HepG2 (cell line): ENCODE measurements around the gene SLCO2A1. TPM values are rescaled to one million over a fixed set of nuclear protein-coding genes. Genes with fewer than 3 reads are reported as not detected.
A peak's percentile ranks its signal among the peaks of the same experiment; 100 is the strongest.

Source experiments
- CHCHD3 ChIP-seq: sonication (generic); formaldehyde crosslinking; IDR thresholded peaks from 2 replicates; pipeline ENCODE4 v1.8.0; 2022; ENCODE audit warnings: mild to moderate bottlenecking, missing genetic modification reagents, moderate library complexity
- EP300 ChIP-seq, 3 experiments: sonication (generic) in 1 of 3; formaldehyde crosslinking in 1 of 3; IDR thresholded peaks; 2 replicates each; pipeline versions ENCODE4 v1.5.1 to v1.6.1; 2011 to 2020; ENCODE audit warnings: low read depth in 2 of 3, low read length in 2 of 3, borderline replicate concordance in 1 of 3, improper control_type of control experiment in 1 of 3, mild to moderate bottlenecking in 1 of 3, missing genetic modification reagents in 1 of 3, moderate library complexity in 1 of 3
- HNF4A ChIP-seq: sonication (generic); formaldehyde crosslinking; IDR thresholded peaks from 2 replicates; pipeline ENCODE4 v1.4.0; 2020; ENCODE audit warnings: missing genetic modification reagents
- MEIS2 ChIP-seq: sonication (generic); formaldehyde crosslinking; IDR thresholded peaks from 2 replicates; pipeline ENCODE4 v1.9.0; 2021; ENCODE audit warnings: mild to moderate bottlenecking, missing genetic modification reagents
- NR2C2 ChIP-seq: sonication (generic); formaldehyde crosslinking; IDR thresholded peaks from 2 replicates; pipeline ENCODE4 v1.4.0; 2020; ENCODE audit warnings: missing genetic modification reagents, mild to moderate bottlenecking, moderate library complexity, borderline replicate concordance
- ONECUT2 ChIP-seq: sonication (generic); formaldehyde crosslinking; IDR thresholded peaks from 2 replicates; pipeline ENCODE4 v1.4.0; 2020; ENCODE audit warnings: missing genetic modification reagents
- PHF5A ChIP-seq: IDR thresholded peaks from one replicate; pipeline ENCODE4 v1.6.1; 2018; ENCODE audit warnings: low read depth, missing genetic modification reagents; ENCODE audit not compliant: unreplicated experiment
- RFX5 ChIP-seq: IDR thresholded peaks from 2 replicates; pipeline ENCODE4 v1.6.1; 2011; ENCODE audit warnings: low read depth, low read length, improper control_type of control experiment
- SETDB1 ChIP-seq: sonication (generic); formaldehyde crosslinking; IDR thresholded peaks from 2 replicates; pipeline ENCODE4 v1.5.1; 2020; ENCODE audit warnings: missing genetic modification reagents, mild to moderate bottlenecking, borderline replicate concordance
- SMARCC2 ChIP-seq: fragments of 450-650 bp; IDR thresholded peaks from 2 replicates; pipeline ENCODE4 v1.6.1; 2017; ENCODE audit warnings: antibody characterized with exemption, mild to moderate bottlenecking
- STAT5B ChIP-seq: sonication (generic); formaldehyde crosslinking; IDR thresholded peaks from 2 replicates; pipeline ENCODE4 v1.4.0; 2020; ENCODE audit warnings: missing genetic modification reagents
- U2AF1 ChIP-seq: fragments of 200-400 bp; formaldehyde crosslinking; optimal IDR thresholded peaks from 2 replicates; pipeline ENCODE3; 2017; ENCODE audit warnings: mild to moderate bottlenecking, low read depth, low read length
- ZMYM3 ChIP-seq: sonication (generic); formaldehyde crosslinking; IDR thresholded peaks from 2 replicates; pipeline ENCODE4 v1.5.1; 2020; ENCODE audit warnings: mild to moderate bottlenecking, missing genetic modification reagents
- ZNF160 ChIP-seq: sonication (generic); formaldehyde crosslinking; IDR thresholded peaks from 2 replicates; pipeline ENCODE4 v1.8.0; 2022; ENCODE audit warnings: mild to moderate bottlenecking, inconsistent platforms, missing genetic modification reagents
- ZNF367 ChIP-seq: sonication (generic); formaldehyde crosslinking; IDR thresholded peaks from 2 replicates; pipeline ENCODE4 v1.4.0; 2020; ENCODE audit warnings: missing genetic modification reagents, borderline replicate concordance
- ZNF777 ChIP-seq: sonication (generic); formaldehyde crosslinking; IDR thresholded peaks from 2 replicates; pipeline ENCODE4 v1.4.0; 2020; ENCODE audit warnings: missing genetic modification reagents
- polyA plus RNA-seq, 8 experiments: library from polyadenylated mRNA; depleted of rRNA in 3 of 8; stranded (reverse) in 7 of 8; unstranded in 1 of 8; fragments of >200 nt; fragmentation: Illumina TruSeq in 4 of 8; extraction: Trizol in 4 of 8; gene quantifications; 2 replicates each; pipeline versions ENCODE4 v1.2.1 to v1.2.3, GENCODE V29; 2011 to 2016; ENCODE audit warnings: low read depth in 4 of 8, missing spikeins in 1 of 8, mixed read lengths in 1 of 8; ENCODE audit not compliant: insufficient read depth in 1 of 8
- total RNA-seq, 5 experiments: library from RNA; depleted of rRNA; stranded (reverse); fragments of >200 nt; fragmentation: Illumina TruSeq; extraction: Trizol; gene quantifications; 2 replicates each; pipeline ENCODE4 v1.2.3, GENCODE V29; 2016; ENCODE audit warnings: low read depth in 1 of 5
- TF ChIP-seq, protein P1 (sequence below): IDR thresholded peaks from 2 replicates; pipeline ENCODE4 v1.6.1; 2018; ENCODE audit warnings: missing genetic modification reagents, mild to moderate bottlenecking, missing compliant biosample characterization
- TF ChIP-seq, protein P2 (sequence below): sonication (generic); formaldehyde crosslinking; IDR thresholded peaks from 2 replicates; pipeline ENCODE4 v1.5.1; 2020; ENCODE audit warnings: missing genetic modification reagents, mild to moderate bottlenecking, borderline replicate concordance
- TF ChIP-seq, protein P3 (sequence below): IDR thresholded peaks from 2 replicates; pipeline ENCODE4 v1.6.1; 2016; ENCODE audit warnings: mild to moderate bottlenecking
- TF ChIP-seq, protein P4 (sequence below): IDR thresholded peaks from 2 replicates; pipeline ENCODE4 v1.6.1; 2016
- TF ChIP-seq, protein P5 (sequence below): sonication (generic); formaldehyde crosslinking; IDR thresholded peaks from 2 replicates; pipeline ENCODE4 v1.4.0; 2020; ENCODE audit warnings: missing genetic modification reagents, borderline replicate concordance

Gene SLCO2A1
- total and polyA plus RNA-seq, 2 of the 13 experiments (the other 11 are each of a cell fraction or from before 2014, with no cell fraction given) = 0.04 TPM; not detected in 1

DNA sequence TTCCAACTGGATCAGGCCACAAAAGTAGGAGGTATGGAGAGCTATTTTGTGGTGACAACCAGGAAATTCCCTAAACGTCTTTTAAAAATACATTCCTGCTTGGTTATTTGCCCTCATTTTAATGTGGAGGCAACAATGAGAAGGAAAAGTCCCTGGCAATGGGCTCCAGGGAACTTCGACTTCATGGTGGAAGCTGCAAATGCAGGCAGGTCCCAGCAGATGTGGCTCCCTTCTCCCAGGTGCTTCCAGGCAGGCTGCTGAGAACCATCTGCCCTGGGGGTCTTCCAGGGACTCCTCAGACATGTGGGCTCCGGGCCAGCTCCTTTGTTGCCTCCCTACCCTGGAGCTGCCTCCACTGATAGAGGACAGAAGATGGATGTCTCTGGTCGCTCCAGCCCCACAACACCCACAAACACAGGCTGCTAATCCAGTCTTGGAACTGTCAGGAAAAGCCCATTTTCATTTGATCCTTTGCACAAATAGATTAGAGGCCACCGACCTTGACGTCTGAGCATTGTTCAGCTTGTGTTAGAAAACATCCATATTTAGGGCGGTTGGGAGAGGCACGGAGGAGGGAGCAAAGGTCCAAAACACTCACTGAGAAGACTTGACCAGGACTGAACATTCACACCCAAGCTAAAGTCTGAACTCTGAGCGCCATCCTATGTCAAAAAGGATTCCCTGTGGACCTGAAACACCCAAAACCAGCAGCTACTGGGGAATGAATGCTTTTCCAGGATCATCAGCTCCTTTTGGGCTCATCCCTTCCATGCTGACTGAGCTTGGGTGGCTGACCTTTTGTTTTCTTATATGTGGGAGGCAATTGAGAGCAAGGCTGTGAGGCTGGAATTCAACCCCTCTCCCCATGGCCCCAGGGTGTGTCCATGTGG, 30.2 kb upstream of the SLCO2A1 start (continued):
- TF ChIP-seq SETDB1 = no peak
- TF ChIP-seq U2AF1 = no peak
- TF ChIP-seq ZMYM3 (CRISPR knock-in tag) = 0 out of 2 replicates have a peak, but pooled peaks have one; percentile 18
- TF ChIP-seq EP300 (IDR thresholded peaks at IDR 0.05; ENCODE audit: low read depth in 2 of 2, low read length in 2 of 2) = 0 out of 4 replicates have a peak, but pooled peaks of 1 of the 2 experiments have one; percentile 9
- TF ChIP-seq EP300 (CRISPR knock-in tag; IDR thresholded peaks at IDR 0.05; ENCODE audit: borderline replicate concordance) = no peak
- no peak for TF ChIP-seq CHCHD3 (CRISPR knock-in tag)
- no peak for TF ChIP-seq ONECUT2 (CRISPR knock-in tag)
- TF ChIP-seq, protein P1, sequence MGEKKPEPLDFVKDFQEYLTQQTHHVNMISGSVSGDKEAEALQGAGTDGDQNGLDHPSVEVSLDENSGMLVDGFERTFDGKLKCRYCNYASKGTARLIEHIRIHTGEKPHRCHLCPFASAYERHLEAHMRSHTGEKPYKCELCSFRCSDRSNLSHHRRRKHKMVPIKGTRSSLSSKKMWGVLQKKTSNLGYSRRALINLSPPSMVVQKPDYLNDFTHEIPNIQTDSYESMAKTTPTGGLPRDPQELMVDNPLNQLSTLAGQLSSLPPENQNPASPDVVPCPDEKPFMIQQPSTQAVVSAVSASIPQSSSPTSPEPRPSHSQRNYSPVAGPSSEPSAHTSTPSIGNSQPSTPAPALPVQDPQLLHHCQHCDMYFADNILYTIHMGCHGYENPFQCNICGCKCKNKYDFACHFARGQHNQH (CRISPR knock-in tag) = no peak
- TF ChIP-seq, protein P2, sequence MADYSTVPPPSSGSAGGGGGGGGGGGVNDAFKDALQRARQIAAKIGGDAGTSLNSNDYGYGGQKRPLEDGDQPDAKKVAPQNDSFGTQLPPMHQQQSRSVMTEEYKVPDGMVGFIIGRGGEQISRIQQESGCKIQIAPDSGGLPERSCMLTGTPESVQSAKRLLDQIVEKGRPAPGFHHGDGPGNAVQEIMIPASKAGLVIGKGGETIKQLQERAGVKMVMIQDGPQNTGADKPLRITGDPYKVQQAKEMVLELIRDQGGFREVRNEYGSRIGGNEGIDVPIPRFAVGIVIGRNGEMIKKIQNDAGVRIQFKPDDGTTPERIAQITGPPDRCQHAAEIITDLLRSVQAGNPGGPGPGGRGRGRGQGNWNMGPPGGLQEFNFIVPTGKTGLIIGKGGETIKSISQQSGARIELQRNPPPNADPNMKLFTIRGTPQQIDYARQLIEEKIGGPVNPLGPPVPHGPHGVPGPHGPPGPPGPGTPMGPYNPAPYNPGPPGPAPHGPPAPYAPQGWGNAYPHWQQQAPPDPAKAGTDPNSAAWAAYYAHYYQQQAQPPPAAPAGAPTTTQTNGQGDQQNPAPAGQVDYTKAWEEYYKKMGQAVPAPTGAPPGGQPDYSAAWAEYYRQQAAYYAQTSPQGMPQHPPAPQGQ (CRISPR knock-in tag) = no peak
- peak; percentile 15; the same call in 1 of the 2 replicates for TF ChIP-seq NR2C2 (CRISPR knock-in tag)
- TF ChIP-seq RFX5 = no peak
- no peak for TF ChIP-seq STAT5B (CRISPR knock-in tag)
- no peak for TF ChIP-seq ZNF367
- TF ChIP-seq, protein P3, sequence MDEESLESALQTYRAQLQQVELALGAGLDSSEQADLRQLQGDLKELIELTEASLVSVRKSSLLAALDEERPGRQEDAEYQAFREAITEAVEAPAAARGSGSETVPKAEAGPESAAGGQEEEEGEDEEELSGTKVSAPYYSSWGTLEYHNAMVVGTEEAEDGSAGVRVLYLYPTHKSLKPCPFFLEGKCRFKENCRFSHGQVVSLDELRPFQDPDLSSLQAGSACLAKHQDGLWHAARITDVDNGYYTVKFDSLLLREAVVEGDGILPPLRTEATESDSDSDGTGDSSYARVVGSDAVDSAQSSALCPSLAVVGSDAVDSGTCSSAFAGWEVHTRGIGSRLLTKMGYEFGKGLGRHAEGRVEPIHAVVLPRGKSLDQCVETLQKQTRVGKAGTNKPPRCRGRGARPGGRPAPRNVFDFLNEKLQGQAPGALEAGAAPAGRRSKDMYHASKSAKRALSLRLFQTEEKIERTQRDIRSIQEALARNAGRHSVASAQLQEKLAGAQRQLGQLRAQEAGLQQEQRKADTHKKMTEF (CRISPR knock-in tag) = no peak
- TF ChIP-seq, protein P4, sequence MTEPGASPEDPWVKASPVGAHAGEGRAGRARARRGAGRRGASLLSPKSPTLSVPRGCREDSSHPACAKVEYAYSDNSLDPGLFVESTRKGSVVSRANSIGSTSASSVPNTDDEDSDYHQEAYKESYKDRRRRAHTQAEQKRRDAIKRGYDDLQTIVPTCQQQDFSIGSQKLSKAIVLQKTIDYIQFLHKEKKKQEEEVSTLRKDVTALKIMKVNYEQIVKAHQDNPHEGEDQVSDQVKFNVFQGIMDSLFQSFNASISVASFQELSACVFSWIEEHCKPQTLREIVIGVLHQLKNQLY (CRISPR knock-in tag) = 0 out of 2 replicates have a peak, but pooled peaks have one; percentile 10
- no peak for TF ChIP-seq ZNF777
- no peak for TF ChIP-seq PHF5A (CRISPR knock-in tag)
- 0 out of 2 replicates have a peak, but pooled peaks have one; percentile 38 for TF ChIP-seq MEIS2
- no peak for TF ChIP-seq ZNF160 (CRISPR knock-in tag)
- TF ChIP-seq, protein P5, sequence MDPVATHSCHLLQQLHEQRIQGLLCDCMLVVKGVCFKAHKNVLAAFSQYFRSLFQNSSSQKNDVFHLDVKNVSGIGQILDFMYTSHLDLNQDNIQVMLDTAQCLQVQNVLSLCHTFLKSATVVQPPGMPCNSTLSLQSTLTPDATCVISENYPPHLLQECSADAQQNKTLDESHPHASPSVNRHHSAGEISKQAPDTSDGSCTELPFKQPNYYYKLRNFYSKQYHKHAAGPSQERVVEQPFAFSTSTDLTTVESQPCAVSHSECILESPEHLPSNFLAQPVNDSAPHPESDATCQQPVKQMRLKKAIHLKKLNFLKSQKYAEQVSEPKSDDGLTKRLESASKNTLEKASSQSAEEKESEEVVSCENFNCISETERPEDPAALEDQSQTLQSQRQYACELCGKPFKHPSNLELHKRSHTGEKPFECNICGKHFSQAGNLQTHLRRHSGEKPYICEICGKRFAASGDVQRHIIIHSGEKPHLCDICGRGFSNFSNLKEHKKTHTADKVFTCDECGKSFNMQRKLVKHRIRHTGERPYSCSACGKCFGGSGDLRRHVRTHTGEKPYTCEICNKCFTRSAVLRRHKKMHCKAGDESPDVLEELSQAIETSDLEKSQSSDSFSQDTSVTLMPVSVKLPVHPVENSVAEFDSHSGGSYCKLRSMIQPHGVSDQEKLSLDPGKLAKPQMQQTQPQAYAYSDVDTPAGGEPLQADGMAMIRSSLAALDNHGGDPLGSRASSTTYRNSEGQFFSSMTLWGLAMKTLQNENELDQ (CRISPR knock-in tag) = no peak
- TF ChIP-seq SMARCC2 = no peak
- peak; percentile 90 for TF ChIP-seq HNF4A (CRISPR knock-in tag)
